Measurements from ENCODE around the gene GUCY1A1.
A peak's percentile ranks its signal among the peaks of the same experiment; 100 is the strongest.

Gene GUCY1A1

GRCh38 chr4:155658681-155659064 is 8.0 kb upstream of the GUCY1A1 start:
- H3K4me3 ChIP-seq (ENCODE audit: low read depth, low read length) = no peak overlapping the region
- in situ Hi-C loops (cut with HindIII; ENCODE audit: low sequenced_read_pairs) = no loop called here
- DNase-seq (ENCODE audit: low read depth, low spot score) = no peak
- TF ChIP-seq CTCF (IDR thresholded peaks at IDR 0.05; ENCODE audit: low read depth, low read length) = no peak

- no peak for TF ChIP-seq CTCF (IDR thresholded peaks at IDR 0.05; ENCODE audit: low read depth, low read length)
- DNase-seq (ENCODE audit: low read depth, low spot score) = no peak
- in situ Hi-C loops (cut with HindIII; ENCODE audit: low sequenced_read_pairs) = no loop called here
- no peak overlapping the region for H3K4me3 ChIP-seq (ENCODE audit: low read depth, low read length)
Observed at GRCh38 chr4:155659176-155659575, 7.5 kb upstream of the GUCY1A1 start.

- no peak overlapping the region for H3K4me3 ChIP-seq (ENCODE audit: low read depth, low read length)
- in situ Hi-C loops (cut with HindIII; ENCODE audit: low sequenced_read_pairs) = no loop called here
- TF ChIP-seq CTCF (IDR thresholded peaks at IDR 0.05; ENCODE audit: low read depth, low read length) = no peak
- DNase-seq (ENCODE audit: low read depth, low spot score) = no peak
Observed at GRCh38 chr4:155660436-155660835, 6.2 kb upstream of the GUCY1A1 start.

GRCh38 chr4:155665054-155665453 is 1.6 kb upstream of the GUCY1A1 start:
- no peak for DNase-seq (ENCODE audit: low read depth, low spot score)
- no peak overlapping the region for H3K4me3 ChIP-seq (ENCODE audit: low read depth, low read length)
- in situ Hi-C loops (cut with HindIII; ENCODE audit: low sequenced_read_pairs) = no loop called here
- no peak for TF ChIP-seq CTCF (IDR thresholded peaks at IDR 0.05; ENCODE audit: low read depth, low read length)

- TF ChIP-seq CTCF (IDR thresholded peaks at IDR 0.05; ENCODE audit: low read depth, low read length) = no peak
- peak overlapping the region; percentile 46 for H3K4me3 ChIP-seq (ENCODE audit: low read depth, low read length)
- DNase-seq (ENCODE audit: low read depth, low spot score) = peak; percentile 15
- in situ Hi-C loops (cut with HindIII; ENCODE audit: low sequenced_read_pairs) = no loop called here
Observed at GRCh38 chr4:155667222-155667567, 547 bp downstream of the GUCY1A1 start.

GRCh38 chr4:155667568-155668511 is 1.2 kb downstream of the GUCY1A1 start:
- no peak for TF ChIP-seq CTCF (IDR thresholded peaks at IDR 0.05; ENCODE audit: low read depth, low read length)
- DNase-seq (ENCODE audit: low read depth, low spot score) = peak; percentile 16
- peak overlapping the region; percentile 46 for H3K4me3 ChIP-seq (ENCODE audit: low read depth, low read length)
- in situ Hi-C loops (cut with HindIII; ENCODE audit: low sequenced_read_pairs) = no loop called here
